H9 (cell line): ENCODE measurements around the gene SLC39A2. TPM values are rescaled to one million over a fixed set of nuclear protein-coding genes. Genes with fewer than 3 reads are reported as not detected.

Experiments
- DNase-seq: peaks from one replicate; pipeline ENCODE4 v3.0.0-alpha.2; 2017
- H2AFZ ChIP-seq: one replicate; pipeline ENCODE4 v1.6.1; 2013; ENCODE audit warnings: mild to moderate bottlenecking, low read length, control low read depth, moderate library complexity
- H2AK5ac ChIP-seq: 2 replicates; pipeline ENCODE4 v1.6.1; 2013; ENCODE audit warnings: low read length, control low read depth, mixed read lengths; ENCODE audit not compliant: insufficient read length
- H2BK120ac ChIP-seq: one replicate; pipeline ENCODE4 v1.6.1; 2013; ENCODE audit warnings: low read depth, mild to moderate bottlenecking, low read length, control low read depth, inconsistent platforms; ENCODE audit not compliant: poor library complexity, severe bottlenecking
- H2BK12ac ChIP-seq: 2 replicates; pipeline ENCODE4 v1.6.1; 2013; ENCODE audit warnings: low read length, control low read depth, mixed read lengths, low read depth; ENCODE audit not compliant: insufficient read length
- H2BK15ac ChIP-seq: 2 replicates; pipeline ENCODE4 v1.6.1; 2013; ENCODE audit warnings: low read depth, low read length, control low read depth
- H2BK20ac ChIP-seq: one replicate; pipeline ENCODE4 v1.6.1; 2013; ENCODE audit warnings: low read depth, mild to moderate bottlenecking, low read length, control low read depth, inconsistent platforms; ENCODE audit not compliant: poor library complexity, severe bottlenecking
- H2BK5ac ChIP-seq: 2 replicates; pipeline ENCODE4 v1.6.1; 2013; ENCODE audit warnings: low read length, control low read depth, mixed read lengths; ENCODE audit not compliant: insufficient read length
- H3K14ac ChIP-seq: 2 replicates; pipeline ENCODE4 v1.6.1; 2013; ENCODE audit warnings: low read length, control low read depth; ENCODE audit not compliant: insufficient read depth
- H3K18ac ChIP-seq: 2 replicates; pipeline ENCODE4 v1.6.1; 2013; ENCODE audit warnings: low read depth, mild to moderate bottlenecking, mixed read lengths, low read length, control low read depth; ENCODE audit not compliant: insufficient read length
- H3K23ac ChIP-seq: 2 replicates; pipeline ENCODE4 v1.6.1; 2013; ENCODE audit warnings: low read length, control low read depth, mixed read lengths, low read depth; ENCODE audit not compliant: insufficient read length
- H3K23me2 ChIP-seq: 2 replicates; pipeline ENCODE4 v1.6.1; 2013; ENCODE audit warnings: low read depth, mild to moderate bottlenecking, mixed read lengths, low read length, control low read depth; ENCODE audit not compliant: insufficient read length, poor library complexity, severe bottlenecking
- H3K27ac ChIP-seq: 2 replicates; pipeline ENCODE4 v1.5.1; 2013; ENCODE audit warnings: low read length, control low read depth, mixed read lengths, low read depth; ENCODE audit not compliant: insufficient read length
- H3K27me3 ChIP-seq: 2 replicates; pipeline ENCODE4 v1.6.1; 2013; ENCODE audit warnings: low read length, control low read depth, inconsistent platforms; ENCODE audit not compliant: insufficient read depth
- H3K4ac ChIP-seq: 2 replicates; pipeline ENCODE4 v1.6.1; 2013; ENCODE audit warnings: low read depth, mild to moderate bottlenecking, control low read depth, inconsistent platforms, low read length, moderate library complexity
- H3K4me1 ChIP-seq: 2 replicates; pipeline ENCODE4 v1.6.1; 2013; ENCODE audit warnings: low read length, control low read depth, inconsistent platforms; ENCODE audit not compliant: insufficient read depth
- H3K4me2 ChIP-seq: 2 replicates; pipeline ENCODE4 v1.6.1; 2013; ENCODE audit warnings: low read length, control low read depth, mixed read lengths; ENCODE audit not compliant: insufficient read length, insufficient read depth
- H3K56ac ChIP-seq: 2 replicates; pipeline ENCODE4 v1.6.1; 2013; ENCODE audit warnings: low read depth, mild to moderate bottlenecking, mixed read lengths, low read length, control low read depth; ENCODE audit not compliant: insufficient read length
- H3K79me1 ChIP-seq: 2 replicates; pipeline ENCODE4 v1.6.1; 2013; ENCODE audit warnings: low read depth, mild to moderate bottlenecking, moderate library complexity, low read length, control low read depth, inconsistent platforms; ENCODE audit not compliant: insufficient read depth, poor library complexity, severe bottlenecking
- H3K79me2 ChIP-seq: 2 replicates; pipeline ENCODE4 v1.6.1; 2013; ENCODE audit warnings: low read length, control low read depth, inconsistent platforms; ENCODE audit not compliant: insufficient read depth
- H3K9ac ChIP-seq: 2 replicates; pipeline ENCODE4 v1.6.1; 2013; ENCODE audit warnings: low read length, control low read depth, mixed read lengths; ENCODE audit not compliant: insufficient read length; ENCODE audit errors: extremely low read depth
- H3K9me3 ChIP-seq: one replicate; pipeline ENCODE4 v1.6.1; 2013; ENCODE audit warnings: low read depth, low read length, inconsistent platforms; ENCODE audit not compliant: control insufficient read depth
- H3T11ph ChIP-seq: one replicate; pipeline ENCODE4 v1.6.1; 2013; ENCODE audit warnings: mild to moderate bottlenecking, low read length, control low read depth, inconsistent platforms
- H4K20me1 ChIP-seq: one replicate; pipeline ENCODE4 v1.6.1; 2013; ENCODE audit not compliant: control insufficient read depth, insufficient read length, insufficient read depth
- H4K5ac ChIP-seq: 2 replicates; pipeline ENCODE4 v1.6.1; 2013; ENCODE audit warnings: low read depth, mild to moderate bottlenecking, mixed read lengths, low read length, control low read depth; ENCODE audit not compliant: insufficient read length
- H4K8ac ChIP-seq: replicated peaks from 2 replicates; pipeline ENCODE4 v1.6.1; 2013; ENCODE audit warnings: low read length, control low read depth, mixed read lengths, low read depth; ENCODE audit not compliant: insufficient read length
- H4K91ac ChIP-seq: 2 replicates; pipeline ENCODE4 v1.6.1; 2013; ENCODE audit warnings: low read depth, mild to moderate bottlenecking, moderate library complexity, mixed read lengths, low read length, control low read depth; ENCODE audit not compliant: insufficient read length
- H3K27ac Mint-ChIP-seq, 3 experiments: 2 replicates in 2 of 3; 3 replicates in 1 of 3; pipeline ENCODE4 v1.8.0; 2020 to 2021; ENCODE audit warnings: mixed read lengths in 3 of 3, mild to moderate bottlenecking in 1 of 3, moderate library complexity in 1 of 3
- H3K27me3 Mint-ChIP-seq: 2 replicates; pipeline ENCODE4 v1.8.0; 2021; ENCODE audit warnings: low read depth, mild to moderate bottlenecking, moderate library complexity, mixed read lengths
- H3K36me3 Mint-ChIP-seq, 3 experiments: 2 replicates in 2 of 3; 3 replicates in 1 of 3; pipeline ENCODE4 v1.8.0; 2020 to 2021; ENCODE audit warnings: low read depth in 3 of 3, mixed read lengths in 3 of 3; ENCODE audit not compliant: insufficient read depth in 1 of 3
- H3K4me1 Mint-ChIP-seq, 2 experiments: 2 replicates each; pipeline ENCODE4 v1.8.0; 2020; ENCODE audit warnings: mixed read lengths in 2 of 2
- H3K4me3 Mint-ChIP-seq, 2 experiments: 2 replicates in 1 of 2; 3 replicates in 1 of 2; pipeline ENCODE4 v1.8.0; 2020 to 2021; ENCODE audit warnings: mild to moderate bottlenecking in 2 of 2, mixed read lengths in 2 of 2, moderate library complexity in 1 of 2
- H3K9me3 Mint-ChIP-seq, 2 experiments: 2 replicates in 1 of 2; 3 replicates in 1 of 2; pipeline ENCODE4 v1.8.0; 2020; ENCODE audit warnings: mild to moderate bottlenecking in 2 of 2, mixed read lengths in 2 of 2, moderate library complexity in 1 of 2
- CTCF ChIP-seq: fragments of 200-600 bp; sonication (generic); conservative IDR thresholded peaks from 3 replicates; pipeline ENCODE4 v1.8.0; 2021; ENCODE audit warnings: antibody characterized with exemption, mild to moderate bottlenecking
- WGBS: extraction: QIAGEN DNeasy Blood & Tissue Kit; methylation state at CpG from one replicate; pipeline ENCODE4 v1.1.7; 2013; ENCODE audit warnings: missing lambda C conversion rate, low lambda C conversion rate, mixed read lengths; ENCODE audit not compliant: insufficient read length; ENCODE audit errors: extremely low coverage; 5-methylcytosine and 5-hydroxymethylcytosine counted together
- total RNA-seq: library from RNA; stranded (reverse); gene quantifications from 2 replicates; pipeline ENCODE4 v1.2.1, GENCODE V29; 2021

SLC39A2 gene
- total RNA-seq, 1 experiment from 2014 or later: not detected

GRCh38 chr14:21029917-21030316, 30.8 kb downstream of the SLC39A2 start, which contains the start of gene TPPP2:
Gene TPPP2 (plus strand): TSS chr14:21030217. CDS start chr14:21030582, 365 bp downstream.
- H3K4me3 Mint-ChIP-seq: no peak within 1 kb of the TSS
- no peak within 1 kb of the TSS for H3K23ac ChIP-seq
- peaks cover 4% of the 10 kb centered on the region; the same call in 1 of the 2 replicates for H3K4me1 ChIP-seq
- no peak within 1 kb of the TSS for H3K27ac Mint-ChIP-seq
- H3K23me2 ChIP-seq: peaks cover 4% of the 10 kb centered on the region
- peaks cover 57% of the 10 kb centered on the region for H3K27me3 Mint-ChIP-seq
- no peaks in the 10 kb centered on the region for H3K79me1 ChIP-seq
- WGBS: no CpG with 5 or more reads among the region's 5 CpGs
- H2BK120ac ChIP-seq: no peak within 1 kb of the TSS
- no peak within 1 kb of the TSS for H4K91ac ChIP-seq
- no peak within 1 kb of the TSS for H3K9ac ChIP-seq
- H3K56ac ChIP-seq: no peak within 1 kb of the TSS
- H3K14ac ChIP-seq: no peak within 1 kb of the TSS
- no peaks in the 10 kb centered on the region for H3K79me2 ChIP-seq
- H2BK12ac ChIP-seq: no peak within 1 kb of the TSS
- peaks cover 14 to 17% of the 10 kb centered on the region in 2 experiments for H3K4me1 Mint-ChIP-seq
- H3T11ph ChIP-seq: no peak within 1 kb of the TSS
- no peak within 1 kb of the TSS for H3K27ac ChIP-seq
- no peaks in the 10 kb centered on the region for H3K9me3 ChIP-seq
- DNase-seq: no peak
- H3K4ac ChIP-seq: no peak within 1 kb of the TSS
- no peak within 1 kb of the TSS for H2BK15ac ChIP-seq
- no peak for TF ChIP-seq CTCF
- no peaks in the 10 kb centered on the region for H3K36me3 Mint-ChIP-seq
- no peak within 1 kb of the TSS for H2AK5ac ChIP-seq
- no peaks in the 10 kb centered on the region for H3K9me3 Mint-ChIP-seq
- no peak within 1 kb of the TSS for H3K4me2 ChIP-seq
- H4K20me1 ChIP-seq: no peaks in the 10 kb centered on the region
- H4K8ac ChIP-seq: no peak within 1 kb of the TSS
- no peak within 1 kb of the TSS for H4K5ac ChIP-seq
- H3K27me3 ChIP-seq: no peaks in the 10 kb centered on the region; the same call in 1 of the 2 replicates
- no peak within 1 kb of the TSS for H3K18ac ChIP-seq
- H2AFZ ChIP-seq: no peak within 1 kb of the TSS
- no peak within 1 kb of the TSS for H2BK20ac ChIP-seq
- H2BK5ac ChIP-seq: no peak within 1 kb of the TSS
